ENCODE measurements around the gene ABCC2. TPM values are rescaled to one million over a fixed set of nuclear protein-coding genes. Genes with fewer than 3 reads are reported as not detected.
"Not testable (repeated sequence)": the region's sequence is repeated elsewhere in the genome, so short reads cannot be mapped to it uniquely, and the experiment has no call there.

Gene ABCC2
- total RNA-seq, 2 experiments from 2014 or later = 0.38 to 0.59 TPM

DNA sequence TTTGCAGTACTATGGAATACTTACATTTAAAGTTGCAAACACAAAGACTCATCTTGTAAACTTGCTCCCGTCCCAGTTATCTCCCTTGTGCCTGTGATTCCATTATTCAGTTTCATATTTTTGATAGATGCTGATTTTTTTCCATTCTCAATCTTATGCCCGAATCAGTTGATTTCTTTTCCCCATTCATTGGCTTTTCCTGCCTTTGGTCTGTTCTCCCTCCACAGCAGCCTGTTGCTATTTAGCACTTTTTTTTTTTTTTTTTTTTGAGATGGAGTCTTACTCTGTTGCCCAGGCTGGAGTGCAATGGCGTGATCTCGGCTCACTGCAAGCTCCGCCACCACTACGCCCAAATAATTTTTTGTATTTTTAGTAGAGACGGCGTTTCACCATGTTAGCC, 78.0 kb downstream of the ABCC2 start:
- Histone ChIP-seq H3K36me3 (ENCODE audit: insufficient read depth, low read length) (no peaks in the 10 kb centered on the region), H3K27ac (ENCODE audit: low read depth, low read length, poor library complexity, severe bottlenecking) (no peak overlapping the region), H3K9me2 (ENCODE audit: insufficient read depth, low read length) (no peaks in the 10 kb centered on the region), H3K9me3 (ENCODE audit: low read length) (no peaks in the 10 kb centered on the region), H2AFZ (ENCODE audit: low read length) (no peak overlapping the region), H3K4me1 (ENCODE audit: insufficient read depth, low read length, poor library complexity, severe bottlenecking) (no peaks in the 10 kb centered on the region), H4K20me1 (ENCODE audit: insufficient read depth, low read length) (no peaks in the 10 kb centered on the region), H3K4me3 (ENCODE audit: low read depth, low read length, poor library complexity, severe bottlenecking) (no peak overlapping the region), H3K4me2 (ENCODE audit: low read length) (no peak overlapping the region), H3K79me2 (ENCODE audit: insufficient read depth, low read depth, low read length) (no peaks in the 10 kb centered on the region)
- TF ChIP-seq, protein P1, sequence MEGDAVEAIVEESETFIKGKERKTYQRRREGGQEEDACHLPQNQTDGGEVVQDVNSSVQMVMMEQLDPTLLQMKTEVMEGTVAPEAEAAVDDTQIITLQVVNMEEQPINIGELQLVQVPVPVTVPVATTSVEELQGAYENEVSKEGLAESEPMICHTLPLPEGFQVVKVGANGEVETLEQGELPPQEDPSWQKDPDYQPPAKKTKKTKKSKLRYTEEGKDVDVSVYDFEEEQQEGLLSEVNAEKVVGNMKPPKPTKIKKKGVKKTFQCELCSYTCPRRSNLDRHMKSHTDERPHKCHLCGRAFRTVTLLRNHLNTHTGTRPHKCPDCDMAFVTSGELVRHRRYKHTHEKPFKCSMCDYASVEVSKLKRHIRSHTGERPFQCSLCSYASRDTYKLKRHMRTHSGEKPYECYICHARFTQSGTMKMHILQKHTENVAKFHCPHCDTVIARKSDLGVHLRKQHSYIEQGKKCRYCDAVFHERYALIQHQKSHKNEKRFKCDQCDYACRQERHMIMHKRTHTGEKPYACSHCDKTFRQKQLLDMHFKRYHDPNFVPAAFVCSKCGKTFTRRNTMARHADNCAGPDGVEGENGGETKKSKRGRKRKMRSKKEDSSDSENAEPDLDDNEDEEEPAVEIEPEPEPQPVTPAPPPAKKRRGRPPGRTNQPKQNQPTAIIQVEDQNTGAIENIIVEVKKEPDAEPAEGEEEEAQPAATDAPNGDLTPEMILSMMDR (conservative IDR thresholded peaks at IDR 0.05; ENCODE audit: low read length) = no peak
- no peak for TF ChIP-seq EZH2phosphoT487 (IDR thresholded peaks at IDR 0.05; ENCODE audit: borderline replicate concordance, low read depth, low read length)
- intact Hi-C loops (cut with micrococcal nuclease; ENCODE audit: unreplicated experiment) = no loop called here
- ChIA-PET POLR2A (interaction anchor here (0.8 kb wide), 1 partner anchor 833 kb away, joined by 3 read pairs; no protein-coding TSS in a partner anchor), CTCF (ENCODE audit: unreplicated experiment) (interaction anchor here (1.1 kb wide), 1 partner anchor 185 kb away, joined by 3 read pairs; no protein-coding TSS in a partner anchor)
- BruUV-seq (replicated peaks) = no TSS peak
- no peak for DNase-seq (ENCODE audit: low spot score)

DNA sequence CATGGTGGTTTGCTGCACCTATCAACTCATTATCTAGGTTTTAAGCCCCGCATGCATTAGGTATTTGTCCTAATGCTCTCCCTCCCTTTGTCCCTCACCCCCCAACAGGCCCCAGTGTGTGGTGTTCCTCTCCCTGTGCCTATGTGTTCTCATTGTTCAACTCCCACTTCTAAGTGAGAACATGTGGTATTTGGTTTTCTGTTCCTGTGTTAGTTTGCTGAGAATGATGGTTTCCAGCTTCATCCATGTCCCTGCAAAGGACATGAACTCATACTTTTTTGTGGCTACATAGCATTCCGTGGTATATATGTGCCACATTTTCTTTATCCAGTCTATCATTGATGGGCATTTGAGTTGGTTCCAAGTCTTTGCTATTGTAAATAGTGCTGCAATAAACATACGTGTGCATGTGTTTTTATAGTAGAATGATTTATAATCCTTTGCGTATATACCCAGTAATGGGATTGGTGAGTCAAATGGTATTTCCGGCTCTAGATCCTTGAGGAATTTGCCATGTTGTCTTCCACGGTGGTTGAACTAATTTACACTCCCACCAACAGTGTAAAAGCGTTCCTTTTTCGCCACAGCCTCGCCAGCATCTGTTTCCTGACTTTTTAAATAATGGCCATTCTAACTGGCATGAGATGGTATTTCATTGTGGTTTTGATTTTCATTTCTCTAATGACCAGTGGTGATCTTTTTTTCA, 81.2 kb downstream of the ABCC2 start:
- H3K27ac ChIP-seq (ENCODE audit: low read depth, low read length, poor library complexity, severe bottlenecking); H3K4me1 ChIP-seq (ENCODE audit: insufficient read depth, low read length, poor library complexity, severe bottlenecking); H4K20me1 ChIP-seq (ENCODE audit: insufficient read depth, low read length); H3K9me2 ChIP-seq (ENCODE audit: insufficient read depth, low read length); H3K4me3 ChIP-seq (ENCODE audit: low read depth, low read length, poor library complexity, severe bottlenecking); BruUV-seq (replicated peaks); intact Hi-C loops (cut with micrococcal nuclease; ENCODE audit: unreplicated experiment); DNase-seq (ENCODE audit: low spot score); H3K9me3 ChIP-seq (ENCODE audit: low read length); H3K4me2 ChIP-seq (ENCODE audit: low read length); H3K79me2 ChIP-seq (ENCODE audit: insufficient read depth, low read depth, low read length); CTCF ChIA-PET (ENCODE audit: unreplicated experiment); H3K36me3 ChIP-seq (ENCODE audit: insufficient read depth, low read length); H2AFZ ChIP-seq (ENCODE audit: low read length): not testable (repeated sequence)
- POLR2A ChIA-PET = interaction anchor here (0.6 kb wide), 1 partner anchor 575 kb away, joined by 5 read pairs; no protein-coding TSS in a partner anchor

DNA sequence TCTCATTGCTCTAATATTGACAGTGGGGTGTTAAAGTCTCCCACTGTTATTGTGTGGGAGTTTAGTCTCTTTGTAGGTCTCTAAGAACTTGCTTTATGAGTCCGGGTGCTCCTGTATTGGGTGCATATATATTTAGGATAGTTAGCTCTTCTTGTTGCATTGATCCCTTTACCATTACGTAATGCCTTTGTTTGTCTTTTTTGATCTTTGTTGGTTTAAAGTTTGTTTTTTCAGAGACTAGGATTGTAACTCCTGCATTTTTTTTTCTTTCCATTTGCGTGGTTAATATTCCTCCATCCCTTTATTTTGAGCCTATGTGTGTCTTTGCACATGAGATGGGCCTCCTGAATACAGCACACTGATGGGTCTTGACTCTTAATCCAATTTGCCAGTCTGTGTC, 84.8 kb downstream of the ABCC2 start:
- H3K36me3 ChIP-seq (ENCODE audit: insufficient read depth, low read length); DNase-seq (ENCODE audit: low spot score); H3K4me2 ChIP-seq (ENCODE audit: low read length); H3K4me3 ChIP-seq (ENCODE audit: low read depth, low read length, poor library complexity, severe bottlenecking); H2AFZ ChIP-seq (ENCODE audit: low read length); H3K4me1 ChIP-seq (ENCODE audit: insufficient read depth, low read length, poor library complexity, severe bottlenecking); POLR2A ChIA-PET; H4K20me1 ChIP-seq (ENCODE audit: insufficient read depth, low read length); CTCF ChIA-PET (ENCODE audit: unreplicated experiment); H3K27ac ChIP-seq (ENCODE audit: low read depth, low read length, poor library complexity, severe bottlenecking); intact Hi-C loops (cut with micrococcal nuclease; ENCODE audit: unreplicated experiment); H3K79me2 ChIP-seq (ENCODE audit: insufficient read depth, low read depth, low read length); BruUV-seq (replicated peaks); H3K9me2 ChIP-seq (ENCODE audit: insufficient read depth, low read length); H3K9me3 ChIP-seq (ENCODE audit: low read length): not testable (repeated sequence)

Measured in OCI-LY7 (cell line).